B cell (primary cell): ENCODE results near the gene CACTIN. TPM values are rescaled to one million over a fixed set of nuclear protein-coding genes. Genes with fewer than 3 reads are reported as not detected.

Experiments
- ATAC-seq: fragments of 200-7000 bp; cut with Tn5 transposase; one replicate; pipeline ENCODE4 v1.10.0; 2021; ENCODE audit warnings: low read depth, mild to moderate bottlenecking, moderate number of reproducible peaks, moderate library complexity
- CTCF ChIA-PET: fragments of 350-600 bp; sonication (Branson Sonifier 250); formaldehyde crosslinking; loops from one replicate; lab custom pipeline; 2021; ENCODE audit warnings: antibody characterized with exemption, inconsistent platforms; lab: Charles Lee
- POLR2A ChIA-PET: fragments of 350-600 bp; sonication (Branson Sonifier 250); formaldehyde crosslinking; loops from one replicate; lab custom pipeline; 2021; ENCODE audit warnings: antibody characterized with exemption; lab: Charles Lee
- DNase-seq: peaks from one replicate; pipeline ENCODE4 v3.0.0; 2013
- H2AFZ ChIP-seq: 2 replicates; pipeline ENCODE4 v1.6.1; 2012; ENCODE audit warnings: mild to moderate bottlenecking, low read depth, low read length; ENCODE audit not compliant: insufficient read depth, poor library complexity, severe bottlenecking
- H3K27ac ChIP-seq, 2 donors: 1 replicate in 1 of 2; 2 replicates in 1 of 2; pipeline ENCODE4 v1.5.1; 2012 to 2013; ENCODE audit warnings: low read length in 2 of 2, mild to moderate bottlenecking in 2 of 2, moderate library complexity in 1 of 2
- H3K27me3 ChIP-seq, 4 experiments: fragments of 200-600 bp in 1 of 4; sonication (generic) in 1 of 4; replicated peaks in 1 of 4; 1 replicate in 2 of 4; 2 replicates in 2 of 4; pipeline versions ENCODE4 v1.6.1 to v1.7.0; 2013 to 2016; ENCODE audit warnings: low read length in 3 of 4, mild to moderate bottlenecking in 2 of 4, mixed read lengths in 1 of 4, moderate library complexity in 1 of 4; ENCODE audit not compliant: insufficient read depth in 4 of 4, control insufficient read depth in 3 of 4; ENCODE audit errors: control extremely low read depth in 1 of 4
- H3K36me3 ChIP-seq, 2 experiments: replicated peaks in 1 of 2; 1 replicate in 1 of 2; 2 replicates in 1 of 2; pipeline versions ENCODE4 v1.6.1 to v1.7.1; 2013; ENCODE audit warnings: low read length in 1 of 2; ENCODE audit not compliant: insufficient read depth in 2 of 2, control insufficient read depth in 1 of 2; ENCODE audit errors: control extremely low read depth in 1 of 2, extremely low read depth in 1 of 2
- H3K4me1 ChIP-seq, 2 donors: fragments of 200-600 bp in 1 of 2; sonication (generic) in 1 of 2; 1 replicate in 1 of 2; 2 replicates in 1 of 2; pipeline versions ENCODE4 v1.5.1 to v1.6.1; 2013 to 2017; ENCODE audit warnings: low read length in 2 of 2; ENCODE audit not compliant: control insufficient read depth in 2 of 2, insufficient read depth in 2 of 2
- H3K4me2 ChIP-seq: replicated peaks from 2 replicates; pipeline ENCODE3; 2012; ENCODE audit warnings: mild to moderate bottlenecking, low read depth, low read length; ENCODE audit not compliant: poor library complexity, severe bottlenecking
- H3K4me3 ChIP-seq, 5 experiments: fragments of 200-600 bp in 1 of 5; sonication (generic) in 1 of 5; 1 replicate in 3 of 5; 2 replicates in 2 of 5; pipeline versions ENCODE4 v1.5.1 to v1.7.0; 2011 to 2016; ENCODE audit warnings: low read length in 4 of 5, mild to moderate bottlenecking in 4 of 5, low read depth in 2 of 5, control low read depth in 1 of 5, moderate library complexity in 1 of 5; ENCODE audit not compliant: insufficient read depth in 1 of 5; ENCODE audit errors: control extremely low read depth in 1 of 5, extremely low read depth in 1 of 5
- H3K79me2 ChIP-seq: fragments of 200-600 bp; sonication (generic); one replicate; pipeline ENCODE4 v1.6.0; 2016; ENCODE audit warnings: low read length; ENCODE audit not compliant: control insufficient read depth, insufficient read depth
- H3K9ac ChIP-seq: fragments of 200-600 bp; sonication (generic); 2 replicates; pipeline ENCODE4 v1.6.1; 2017; ENCODE audit warnings: mild to moderate bottlenecking, low read length, moderate library complexity
- H3K9me3 ChIP-seq, 3 donors: one replicate each; pipeline versions ENCODE4 v1.6.1 to v1.7.1; 2013; ENCODE audit warnings: low read length in 2 of 3; ENCODE audit not compliant: control insufficient read depth in 2 of 3, insufficient read depth in 1 of 3; ENCODE audit errors: control extremely low read depth in 1 of 3
- H4K20me1 ChIP-seq: 2 replicates; pipeline ENCODE4 v1.6.0; 2012; ENCODE audit warnings: mild to moderate bottlenecking, low read length; ENCODE audit not compliant: insufficient read depth, control insufficient read depth, poor library complexity, severe bottlenecking
- H3K27ac Mint-ChIP-seq: one replicate; pipeline ENCODE4 v1.8.0; 2021; ENCODE audit warnings: mixed read lengths
- H3K27me3 Mint-ChIP-seq: one replicate; pipeline ENCODE4 v1.8.0; 2021; ENCODE audit warnings: mixed read lengths
- H3K4me1 Mint-ChIP-seq: one replicate; pipeline ENCODE4 v1.8.0; 2021; ENCODE audit warnings: mixed read lengths
- H3K4me3 Mint-ChIP-seq: one replicate; pipeline ENCODE4 v1.8.0; 2021; ENCODE audit warnings: mixed read lengths
- H3K9me3 Mint-ChIP-seq: one replicate; pipeline ENCODE4 v1.8.0; 2022; ENCODE audit warnings: mixed read lengths; ENCODE audit not compliant: insufficient read depth
- CTCF ChIP-seq: fragments of 200-600 bp; IDR thresholded peaks from one replicate; pipeline ENCODE4 v1.8.0; 2022; ENCODE audit warnings: antibody characterized with exemption, mild to moderate bottlenecking
- EZH2 ChIP-seq: IDR thresholded peaks from 2 replicates; pipeline ENCODE4 v1.6.1; 2012; ENCODE audit warnings: borderline replicate concordance, low read depth, mild to moderate bottlenecking, moderate library complexity, low read length; ENCODE audit not compliant: insufficient read depth, poor library complexity, severe bottlenecking
- WGBS: methylation state at CpG from one replicate; pipeline ENCODE4 v1.1.5; 2013; ENCODE audit warnings: missing lambda C conversion rate; ENCODE audit not compliant: insufficient coverage; 5-methylcytosine and 5-hydroxymethylcytosine counted together
- intact Hi-C: fragments of 100-400 bp; cut with micrococcal nuclease; formaldehyde crosslinking; loops from one replicate; pipeline ENCODE4 v1.10.0; 2022
- polyA plus RNA-seq: library from polyadenylated mRNA; depleted of rRNA; stranded (reverse); fragments of >200 nt; gene quantifications from 2 replicates; pipeline ENCODE4 v1.2.3, GENCODE V29; 2012
- total RNA-seq, 2 donors: library from RNA; stranded (reverse); fragments of 120-200 nt in 1 of 2; gene quantifications; 1 replicate in 1 of 2; 2 replicates in 1 of 2; pipeline versions ENCODE4 v1.2.3 to v1.2.4, GENCODE V29; 2013 to 2022

CACTIN gene
- total and polyA plus RNA-seq, 2 donors (not counting 1 experiment from before 2014, with no cell fraction given), result 40.6 to 41.8 TPM

GRCh38 chr19:3589949-3590348 lies 36.6 kb downstream of the CACTIN start:
- ATAC-seq (no peak), DNase-seq (no peak)
- no peak overlapping the region for H3K4me3 Mint-ChIP-seq
- over 99% methylated on average over 22 of the region's 22 CpGs for WGBS
- Histone ChIP-seq H3K9ac (no peak overlapping the region), H4K20me1 (no peaks in the 10 kb centered on the region), H3K36me3 (no peaks in the 10 kb centered on the region), H3K27ac (no peak overlapping the region), H3K4me1 (peaks cover 8 to 12% of the 10 kb centered on the region in 2 donors), H2AFZ (no peak overlapping the region), H3K79me2 (no peaks in the 10 kb centered on the region), H3K4me2 (no peak overlapping the region), H3K9me3 (peaks cover 0 to 23% (median 0%) of the 10 kb centered on the region in 3 donors), H3K4me3 (no peak overlapping the region), H3K27me3 (peaks cover 0 to 11% (median 6%) of the 10 kb centered on the region in 4 experiments)
- ChIA-PET CTCF (interaction anchor here (0.7 to 2.6 kb wide), 2 partner anchors 8 to 43 kb away, joined by 3 to 9 read pairs; no protein-coding TSS in a partner anchor), POLR2A (interaction anchor here (0.6 kb wide), 1 partner anchor 1919 kb away, joined by 3 read pairs; no protein-coding TSS in a partner anchor)
- H3K27ac Mint-ChIP-seq, result no peak overlapping the region
- intact Hi-C loops, result loop anchor here (5.0 kb wide), 1 partner anchor 117 kb away; the partner anchor contains the start of gene TJP3
- H3K27me3 Mint-ChIP-seq, result no peaks in the 10 kb centered on the region
- TF ChIP-seq CTCF (no peak), EZH2 (no peak)
- H3K4me1 Mint-ChIP-seq, result no peaks in the 10 kb centered on the region
- no peaks in the 10 kb centered on the region for H3K9me3 Mint-ChIP-seq

- intact Hi-C loops, result loop anchor here (5.0 kb wide), 1 partner anchor 118 kb away; the partner anchor contains the start of gene TJP3
Measured at GRCh38 chr19:3589439-3589838, 37.2 kb downstream of the CACTIN start.

More at GRCh38 chr19:3589439-3589838, 37.2 kb downstream of the CACTIN start:
- no peaks in the 10 kb centered on the region for H4K20me1 ChIP-seq
- Mint-ChIP-seq H3K27me3 (no peaks in the 10 kb centered on the region), H3K4me1 (no peaks in the 10 kb centered on the region), H3K27ac (no peak overlapping the region), H3K9me3 (no peaks in the 10 kb centered on the region), H3K4me3 (no peak overlapping the region)
- H2AFZ ChIP-seq, result no peak overlapping the region
- TF ChIP-seq CTCF (no peak), EZH2 (no peak)
- H3K9ac ChIP-seq, result no peak overlapping the region
- ChIA-PET CTCF (interaction anchor here (0.7 kb wide), 1 partner anchor 44 kb away, joined by 3 read pairs; no protein-coding TSS in a partner anchor), POLR2A (interaction anchor here (0.5 to 0.6 kb wide), 2 partner anchors 133 to 1920 kb away, joined by 3 to 4 read pairs; no protein-coding TSS in a partner anchor)
- DNase-seq, result no peak
- H3K27me3 ChIP-seq, result peaks cover 0 to 13% (median 6%) of the 10 kb centered on the region in 4 experiments
- no peak for ATAC-seq
- H3K36me3 ChIP-seq, result no peaks in the 10 kb centered on the region
- no peaks in the 10 kb centered on the region for H3K79me2 ChIP-seq
- H3K4me3 ChIP-seq, result no peak overlapping the region
- peaks cover 8 to 12% of the 10 kb centered on the region in 2 donors for H3K4me1 ChIP-seq
- H3K27ac ChIP-seq, result no peak overlapping the region
- H3K4me2 ChIP-seq, result no peak overlapping the region
- peaks cover 0 to 23% (median 0%) of the 10 kb centered on the region in 3 donors for H3K9me3 ChIP-seq
- 95% methylated on average over 8 of the region's 11 CpGs for WGBS
